Stimulated activated CD4-positive, alpha-beta T cell treated with anti-CD3 and anti-CD28 coated beads, Interleukin-4, amount 100 ng/mL, for 48 hours (primary cell): Measurements from ENCODE around the gene ARHGEF33.

Experiments
- DNase-seq, 2 donors: peaks; one replicate each; pipeline ENCODE4 v3.0.0-alpha.2; 2020; ENCODE audit warnings: low read depth in 2 of 2

The ARHGEF33 gene

GRCh38 chr2:38959938-38960608 lies 70.4 kb downstream of the ARHGEF33 start:
- peak; percentile 58 to 73 for DNase-seq

GRCh38 chr2:38960609-38961320 lies 71.1 kb downstream of the ARHGEF33 start:
- DNase-seq: no peak

GRCh38 chr2:38966006-38966405 lies 76.3 kb downstream of the ARHGEF33 start:
- DNase-seq: no peak

GRCh38 chr2:38966678-38967077 lies 77.0 kb downstream of the ARHGEF33 start:
- no peak for DNase-seq

GRCh38 chr2:38968021-38968420 lies 78.3 kb downstream of the ARHGEF33 start:
- DNase-seq: no peak

- DNase-seq: no peak
Measured at GRCh38 chr2:38971377-38971776, 81.7 kb downstream of the ARHGEF33 start.

GRCh38 chr2:38973266-38973665 lies 83.6 kb downstream of the ARHGEF33 start:
- DNase-seq: no peak

- no peak for DNase-seq
Measured at GRCh38 chr2:38975042-38975441, 85.4 kb downstream of the ARHGEF33 start.

- DNase-seq: no peak
Measured at GRCh38 chr2:38977047-38977446, 87.4 kb downstream of the ARHGEF33 start.

GRCh38 chr2:38978296-38978903 lies 88.7 kb downstream of the ARHGEF33 start:
- DNase-seq: no peak

- no peak for DNase-seq
Measured at GRCh38 chr2:38978908-38979307, 89.2 kb downstream of the ARHGEF33 start.

GRCh38 chr2:38981003-38981669 lies 91.5 kb downstream of the ARHGEF33 start:
- DNase-seq: no peak

GRCh38 chr2:38981670-38982357 lies 92.1 kb downstream of the ARHGEF33 start:
- DNase-seq: no peak

- no peak for DNase-seq
Measured at GRCh38 chr2:38982498-38982897, 92.8 kb downstream of the ARHGEF33 start.

- DNase-seq: no peak
Measured at GRCh38 chr2:38988716-38989115, 99.0 kb downstream of the ARHGEF33 start.

GRCh38 chr2:38991899-38992298 lies 102.2 kb downstream of the ARHGEF33 start:
- no peak for DNase-seq

- no peak for DNase-seq
Measured at GRCh38 chr2:38997781-38998180, 108.1 kb downstream of the ARHGEF33 start.

GRCh38 chr2:39000552-39000951 lies 110.9 kb downstream of the ARHGEF33 start:
- DNase-seq: no peak

- DNase-seq: no peak
Measured at GRCh38 chr2:39007875-39008504, 118.3 kb downstream of the ARHGEF33 start.

GRCh38 chr2:39008665-39009064 lies 119.0 kb downstream of the ARHGEF33 start:
- no peak for DNase-seq

- no peak for DNase-seq
Measured at GRCh38 chr2:39013871-39014270, 124.2 kb downstream of the ARHGEF33 start.
